ENCODE results near the gene DTHD1. TPM values are rescaled to one million over a fixed set of nuclear protein-coding genes. Genes with fewer than 3 reads are reported as not detected.

DTHD1 gene
- total RNA-seq, 6 donors from 2014 or later: 0.83 to 47.4 (median 7.2) TPM

DNA sequence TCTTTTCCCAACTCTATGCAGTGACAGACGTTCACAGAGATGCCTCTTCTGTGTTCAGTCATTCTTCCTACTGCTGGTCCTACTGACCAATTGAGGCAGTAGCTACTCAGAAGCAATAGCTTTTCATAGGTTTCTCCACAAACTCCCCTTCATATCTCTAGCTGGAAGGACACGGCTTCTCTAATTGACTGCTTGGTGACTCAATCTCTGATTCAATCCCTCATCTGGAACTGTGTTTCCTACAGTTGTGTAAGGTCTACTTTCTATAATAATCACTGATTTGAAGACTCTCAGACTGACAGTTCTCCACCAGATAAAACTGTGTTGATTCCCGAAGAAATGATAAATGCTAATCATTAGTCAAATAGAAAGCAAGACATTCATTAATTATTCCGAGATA is 111.5 kb downstream of the DTHD1 start:
- Histone ChIP-seq H3K27ac (no peak overlapping the region), H3K36me3 (no peaks in the 10 kb centered on the region), H3K27me3 (no peaks in the 10 kb centered on the region), H3K4me3 (no peak overlapping the region), H3K4me1 (no peaks in the 10 kb centered on the region), H3K9me3 (no peaks in the 10 kb centered on the region)
- no peak for ATAC-seq (ENCODE audit: low FRiP score in 2 of 2)
- no peak for TF ChIP-seq EP300 (IDR thresholded peaks at IDR 0.05)
- TF ChIP-seq POLR2AphosphoS5 (IDR thresholded peaks at IDR 0.05): no peak
- TF ChIP-seq POLR2A (IDR thresholded peaks at IDR 0.05): no peak
- TF ChIP-seq, protein P1, sequence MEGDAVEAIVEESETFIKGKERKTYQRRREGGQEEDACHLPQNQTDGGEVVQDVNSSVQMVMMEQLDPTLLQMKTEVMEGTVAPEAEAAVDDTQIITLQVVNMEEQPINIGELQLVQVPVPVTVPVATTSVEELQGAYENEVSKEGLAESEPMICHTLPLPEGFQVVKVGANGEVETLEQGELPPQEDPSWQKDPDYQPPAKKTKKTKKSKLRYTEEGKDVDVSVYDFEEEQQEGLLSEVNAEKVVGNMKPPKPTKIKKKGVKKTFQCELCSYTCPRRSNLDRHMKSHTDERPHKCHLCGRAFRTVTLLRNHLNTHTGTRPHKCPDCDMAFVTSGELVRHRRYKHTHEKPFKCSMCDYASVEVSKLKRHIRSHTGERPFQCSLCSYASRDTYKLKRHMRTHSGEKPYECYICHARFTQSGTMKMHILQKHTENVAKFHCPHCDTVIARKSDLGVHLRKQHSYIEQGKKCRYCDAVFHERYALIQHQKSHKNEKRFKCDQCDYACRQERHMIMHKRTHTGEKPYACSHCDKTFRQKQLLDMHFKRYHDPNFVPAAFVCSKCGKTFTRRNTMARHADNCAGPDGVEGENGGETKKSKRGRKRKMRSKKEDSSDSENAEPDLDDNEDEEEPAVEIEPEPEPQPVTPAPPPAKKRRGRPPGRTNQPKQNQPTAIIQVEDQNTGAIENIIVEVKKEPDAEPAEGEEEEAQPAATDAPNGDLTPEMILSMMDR (IDR thresholded peaks at IDR 0.05): no peak
- no peak for DNase-seq
- 85% methylated on average over 4 of the region's 4 CpGs for WGBS, 2 donors

Other genes with a start within 250 kb of the DTHD1 start
- 100 to 1,000 TPM in 3 of 6 donors, 10 to 100 TPM in 3; 35.6 to 270 (median 95.2) TPM for gene ARAP2, start 37.1 kb upstream of the DTHD1 start, total RNA-seq